ENCODE data around the gene CCDC184.
"Not testable (repeated sequence)": the region's sequence is repeated elsewhere in the genome, so short reads cannot be mapped to it uniquely, and the experiment has no call there.

The CCDC184 gene

GRCh38 chr12:48183091-48183875 lies at the start of gene CCDC184:
Gene CCDC184 (plus strand): TSS chr12:48183644. CDS start chr12:48184123, 479 bp downstream.
- Histone ChIP-seq H3K9ac (ENCODE audit: low read length) (peak within 1 kb of the TSS; percentile 10), H3K4me3 (ENCODE audit: low read length) (peak within 1 kb of the TSS; percentile 73)

GRCh38 chr12:48135027-48135426 lies 48.4 kb upstream of the CCDC184 start:
- no peak overlapping the region for H3K4me3 ChIP-seq (ENCODE audit: low read length)
- no peak overlapping the region for H3K9ac ChIP-seq (ENCODE audit: low read length)
- H3K9me3 ChIP-seq (ENCODE audit: control insufficient read depth, low read depth, low read length): no peaks in the 10 kb centered on the region
- no peak overlapping the region for H3K27ac ChIP-seq (ENCODE audit: low read length)
- H3K36me3 ChIP-seq (ENCODE audit: control insufficient read depth, low read depth, low read length): peaks cover 84% of the 10 kb centered on the region
- no peaks in the 10 kb centered on the region for H3K27me3 ChIP-seq (ENCODE audit: control insufficient read depth, insufficient read depth, low read length)
- no peaks in the 10 kb centered on the region for H3K4me1 ChIP-seq (ENCODE audit: control insufficient read depth, low read depth, low read length)

More at GRCh38 chr12:48183091-48183875, at the start of gene CCDC184:
- no peaks in the 10 kb centered on the region for H3K36me3 ChIP-seq (ENCODE audit: control insufficient read depth, low read depth, low read length)
- H3K4me1 ChIP-seq (ENCODE audit: control insufficient read depth, low read depth, low read length): peaks cover 15% of the 10 kb centered on the region
- no peak within 1 kb of the TSS for H3K27ac ChIP-seq (ENCODE audit: low read length)
- no peaks in the 10 kb centered on the region for H3K9me3 ChIP-seq (ENCODE audit: control insufficient read depth, low read depth, low read length)
- H3K27me3 ChIP-seq (ENCODE audit: control insufficient read depth, insufficient read depth, low read length): peaks cover 64% of the 10 kb centered on the region

- Histone ChIP-seq H3K4me3 (ENCODE audit: low read length) (peak overlapping the region; percentile 2), H3K27me3 (ENCODE audit: control insufficient read depth, insufficient read depth, low read length) (no peaks in the 10 kb centered on the region), H3K27ac (ENCODE audit: low read length) (peak overlapping the region; percentile 10), H3K9ac (ENCODE audit: low read length) (no peak overlapping the region), H3K36me3 (ENCODE audit: control insufficient read depth, low read depth, low read length) (peaks cover 78% of the 10 kb centered on the region), H3K9me3 (ENCODE audit: control insufficient read depth, low read depth, low read length) (no peaks in the 10 kb centered on the region), H3K4me1 (ENCODE audit: control insufficient read depth, low read depth, low read length) (peaks cover 17% of the 10 kb centered on the region)
These were observed 40.4 kb upstream of the CCDC184 start for GRCh38 chr12:48142818-48143674.

GRCh38 chr12:48143898-48144297 lies 39.5 kb upstream of the CCDC184 start:
- H3K4me3 ChIP-seq (ENCODE audit: low read length): peak overlapping the region; percentile 2
- no peak overlapping the region for H3K9ac ChIP-seq (ENCODE audit: low read length)

GRCh38 chr12:48145981-48146380 lies 37.5 kb upstream of the CCDC184 start:
- Histone ChIP-seq H3K9ac (ENCODE audit: low read length) (no peak overlapping the region), H3K27me3 (ENCODE audit: control insufficient read depth, insufficient read depth, low read length) (no peaks in the 10 kb centered on the region), H3K9me3 (ENCODE audit: control insufficient read depth, low read depth, low read length) (no peaks in the 10 kb centered on the region), H3K4me1 (ENCODE audit: control insufficient read depth, low read depth, low read length) (peaks cover 17% of the 10 kb centered on the region), H3K27ac (ENCODE audit: low read length) (no peak overlapping the region), H3K4me3 (ENCODE audit: low read length) (no peak overlapping the region), H3K36me3 (ENCODE audit: control insufficient read depth, low read depth, low read length) (peaks cover 64% of the 10 kb centered on the region)

More at GRCh38 chr12:48143898-48144297, 39.5 kb upstream of the CCDC184 start:
- Histone ChIP-seq H3K4me1 (ENCODE audit: control insufficient read depth, low read depth, low read length) (peaks cover 17% of the 10 kb centered on the region), H3K9me3 (ENCODE audit: control insufficient read depth, low read depth, low read length) (no peaks in the 10 kb centered on the region), H3K36me3 (ENCODE audit: control insufficient read depth, low read depth, low read length) (peaks cover 73% of the 10 kb centered on the region), H3K27ac (ENCODE audit: low read length) (peak overlapping the region; percentile 10), H3K27me3 (ENCODE audit: control insufficient read depth, insufficient read depth, low read length) (no peaks in the 10 kb centered on the region)

GRCh38 chr12:48151103-48151771 lies 32.2 kb upstream of the CCDC184 start:
- H3K4me3 ChIP-seq (ENCODE audit: low read length): no peak overlapping the region
- H3K27me3 ChIP-seq (ENCODE audit: control insufficient read depth, insufficient read depth, low read length): no peaks in the 10 kb centered on the region
- no peak overlapping the region for H3K27ac ChIP-seq (ENCODE audit: low read length)
- H3K4me1 ChIP-seq (ENCODE audit: control insufficient read depth, low read depth, low read length): no peaks in the 10 kb centered on the region
- no peak overlapping the region for H3K9ac ChIP-seq (ENCODE audit: low read length)
- H3K9me3 ChIP-seq (ENCODE audit: control insufficient read depth, low read depth, low read length): no peaks in the 10 kb centered on the region
- H3K36me3 ChIP-seq (ENCODE audit: control insufficient read depth, low read depth, low read length): peaks cover 24% of the 10 kb centered on the region

GRCh38 chr12:48155786-48156185 lies 27.7 kb upstream of the CCDC184 start:
- H3K4me3 ChIP-seq (ENCODE audit: low read length); H3K9me3 ChIP-seq (ENCODE audit: control insufficient read depth, low read depth, low read length); H3K36me3 ChIP-seq (ENCODE audit: control insufficient read depth, low read depth, low read length); H3K9ac ChIP-seq (ENCODE audit: low read length); H3K4me1 ChIP-seq (ENCODE audit: control insufficient read depth, low read depth, low read length); H3K27ac ChIP-seq (ENCODE audit: low read length); H3K27me3 ChIP-seq (ENCODE audit: control insufficient read depth, insufficient read depth, low read length): not testable (repeated sequence)

- H3K4me3 ChIP-seq (ENCODE audit: low read length): peak overlapping the region; percentile 99
- no peak overlapping the region for H3K27ac ChIP-seq (ENCODE audit: low read length)
- peaks cover 3% of the 10 kb centered on the region for H3K4me1 ChIP-seq (ENCODE audit: control insufficient read depth, low read depth, low read length)
These were observed 26.8 kb upstream of the CCDC184 start for GRCh38 chr12:48156652-48157017.

GRCh38 chr12:48157018-48157888 lies 26.2 kb upstream of the CCDC184 start, which contains the start of gene ASB8:
Gene ASB8 (minus strand): TSS chr12:48157515. CDS start chr12:48153496, 4,019 bp downstream.
- H3K27ac ChIP-seq (ENCODE audit: low read length): peak within 1 kb of the TSS; percentile 34
- no peaks in the 10 kb centered on the region for H3K27me3 ChIP-seq (ENCODE audit: control insufficient read depth, insufficient read depth, low read length)
- peak within 1 kb of the TSS; percentile 99 for H3K4me3 ChIP-seq (ENCODE audit: low read length)
- H3K9ac ChIP-seq (ENCODE audit: low read length): peak within 1 kb of the TSS; percentile 65
- peaks cover 3% of the 10 kb centered on the region for H3K4me1 ChIP-seq (ENCODE audit: control insufficient read depth, low read depth, low read length)
- H3K9me3 ChIP-seq (ENCODE audit: control insufficient read depth, low read depth, low read length): no peaks in the 10 kb centered on the region
- H3K36me3 ChIP-seq (ENCODE audit: control insufficient read depth, low read depth, low read length): no peaks in the 10 kb centered on the region

More at GRCh38 chr12:48156652-48157017, 26.8 kb upstream of the CCDC184 start:
- H3K9me3 ChIP-seq (ENCODE audit: control insufficient read depth, low read depth, low read length): no peaks in the 10 kb centered on the region
- no peaks in the 10 kb centered on the region for H3K36me3 ChIP-seq (ENCODE audit: control insufficient read depth, low read depth, low read length)
- H3K27me3 ChIP-seq (ENCODE audit: control insufficient read depth, insufficient read depth, low read length): no peaks in the 10 kb centered on the region
- peak overlapping the region; percentile 65 for H3K9ac ChIP-seq (ENCODE audit: low read length)

GRCh38 chr12:48157889-48158370 lies 25.5 kb upstream of the CCDC184 start:
- no peaks in the 10 kb centered on the region for H3K36me3 ChIP-seq (ENCODE audit: control insufficient read depth, low read depth, low read length)
- H3K27ac ChIP-seq (ENCODE audit: low read length): peak overlapping the region; percentile 34
- H3K9ac ChIP-seq (ENCODE audit: low read length): peak overlapping the region; percentile 49
- peak overlapping the region; percentile 99 for H3K4me3 ChIP-seq (ENCODE audit: low read length)
- no peaks in the 10 kb centered on the region for H3K27me3 ChIP-seq (ENCODE audit: control insufficient read depth, insufficient read depth, low read length)
- H3K9me3 ChIP-seq (ENCODE audit: control insufficient read depth, low read depth, low read length): no peaks in the 10 kb centered on the region
- peaks cover 3% of the 10 kb centered on the region for H3K4me1 ChIP-seq (ENCODE audit: control insufficient read depth, low read depth, low read length)

Measured in iPS-18a (cell line).